Stimulated activated naive CD4-positive, alpha-beta T cell (primary cell): Measurements from ENCODE around the gene F2R.
"Not testable (repeated sequence)": the region's sequence is repeated elsewhere in the genome, so short reads cannot be mapped to it uniquely, and the experiment has no call there.

ENCODE experiments used
- DNase-seq, 6 experiments: peaks; one replicate each; lab custom pipeline; 2025; lab: John Stamatoyannopoulos, UW

F2R gene

GRCh38 chr5:76755779-76756637 is 40.1 kb downstream of the F2R start:
- DNase-seq: no peak

GRCh38 chr5:76757049-76757448 is 41.1 kb downstream of the F2R start:
- no peak for DNase-seq

GRCh38 chr5:76761118-76761517 is 45.2 kb downstream of the F2R start:
- DNase-seq: not testable (repeated sequence)

- no peak for DNase-seq
Observed at GRCh38 chr5:76762484-76762883, 46.6 kb downstream of the F2R start.

- no peak for DNase-seq
Observed at GRCh38 chr5:76763136-76763535, 47.2 kb downstream of the F2R start.

- no peak for DNase-seq
Observed at GRCh38 chr5:76764374-76764773, 48.4 kb downstream of the F2R start.

GRCh38 chr5:76765249-76765648 is 49.3 kb downstream of the F2R start:
- no peak for DNase-seq

GRCh38 chr5:76766746-76767145 is 50.8 kb downstream of the F2R start:
- no peak for DNase-seq

GRCh38 chr5:76771041-76771440 is 55.1 kb downstream of the F2R start:
- DNase-seq: not testable (repeated sequence)

- no peak for DNase-seq
Observed at GRCh38 chr5:76771705-76772405, 55.9 kb downstream of the F2R start.

GRCh38 chr5:76775921-76776320 is 60.0 kb downstream of the F2R start:
- no peak for DNase-seq

GRCh38 chr5:76776391-76776790 is 60.5 kb downstream of the F2R start:
- no peak for DNase-seq

- DNase-seq: not testable (repeated sequence)
Observed at GRCh38 chr5:76780616-76781015, 64.7 kb downstream of the F2R start.

GRCh38 chr5:76781775-76782174 is 65.8 kb downstream of the F2R start:
- no peak for DNase-seq

GRCh38 chr5:76782444-76782843 is 66.5 kb downstream of the F2R start:
- no peak for DNase-seq
